K562 (cell line): ENCODE results near the gene ATP8B2. TPM values are rescaled to one million over a fixed set of nuclear protein-coding genes. Genes with fewer than 3 reads are reported as not detected.

Source experiments
- ATAC-seq: fragments of 200-7000 bp; cut with Tn5 transposase; 3 replicates; pipeline ENCODE4 v1.9.1; 2020; ENCODE audit warnings: moderate library complexity
- BruUV-seq: library from RNA; stranded (reverse); fragments of 400-500 nt; replicated peaks from 2 replicates; lab custom pipeline; 2021; lab: Mats Ljungman, UMichigan
- CTCF ChIA-PET: fragments of 300-600 bp; formaldehyde crosslinking; extraction: SDS; loops from one replicate; lab custom pipeline; 2021; ENCODE audit warnings: low intra/inter-chr PET ratio; lab: Yijun Ruan, JAX
- POLR2A ChIA-PET: fragments of 300-600, 350-650 bp; sonication (Branson Sonifier 250); formaldehyde crosslinking; extraction: SDS; loops from one replicate; lab custom pipeline; 2021; ENCODE audit warnings: antibody characterized with exemption, inconsistent platforms; lab: Yijun Ruan, JAX
- DNase-seq, 4 experiments: peaks; one replicate each; pipeline versions ENCODE4 v3.0.0 to v3.0.0-alpha.2; 2011 to 2018; ENCODE audit warnings: low spot score in 3 of 4, mixed read lengths in 3 of 4; ENCODE audit errors: extremely low read depth in 1 of 4
- FAIRE-seq: peaks from 2 replicates; lab custom pipeline; 2011; peaks lifted over from hg19 to GRCh38; lab: Jason Lieb, UNC
- H2AFZ ChIP-seq: 2 replicates; pipeline ENCODE4 v1.6.0; 2011; ENCODE audit warnings: low read depth, low read length, control low read depth, inconsistent platforms
- H3K27ac ChIP-seq: fragments of 200-600 bp; 3 replicates; pipeline ENCODE4 v1.8.0; 2011; ENCODE audit warnings: low read depth, mild to moderate bottlenecking, control low read depth, inconsistent platforms, low read length, moderate library complexity, mixed read lengths; ENCODE audit errors: extremely low read depth
- H3K27me3 ChIP-seq, 2 experiments: fragments of 300-600 bp in 1 of 2; 2 replicates in 1 of 2; 3 replicates in 1 of 2; pipeline versions ENCODE4 v1.6.0 to v1.8.0; 2011; ENCODE audit warnings: inconsistent platforms in 2 of 2, low read length in 2 of 2, mild to moderate bottlenecking in 1 of 2, mixed read lengths in 1 of 2, moderate library complexity in 1 of 2; ENCODE audit not compliant: control insufficient read depth in 2 of 2, insufficient read depth in 2 of 2
- H3K36me3 ChIP-seq: fragments of 300-600 bp; 3 replicates; pipeline ENCODE4 v1.8.0; 2011; ENCODE audit warnings: mild to moderate bottlenecking, low read length, inconsistent platforms; ENCODE audit not compliant: control insufficient read depth, insufficient read depth
- H3K4me1 ChIP-seq, 2 experiments: fragments of 200-600 bp in 1 of 2; replicated peaks in 1 of 2; 2 replicates in 1 of 2; 3 replicates in 1 of 2; pipeline versions ENCODE4 v1.5.1 to v1.8.0; 2011; ENCODE audit warnings: inconsistent platforms in 2 of 2, low read length in 2 of 2, mild to moderate bottlenecking in 1 of 2, mixed read lengths in 1 of 2, moderate library complexity in 1 of 2; ENCODE audit not compliant: control insufficient read depth in 2 of 2, insufficient read depth in 2 of 2
- H3K4me2 ChIP-seq: 2 replicates; pipeline ENCODE4 v1.6.1; 2011; ENCODE audit warnings: low read length, control low read depth, inconsistent platforms, mixed read lengths; ENCODE audit not compliant: insufficient read depth
- H3K4me3 ChIP-seq: fragments of 200-600 bp; sonication (generic), shearing (Covaris generic); 2 replicates; pipeline ENCODE4 v1.5.1; 2016; ENCODE audit warnings: control low read depth, inconsistent platforms
- H3K79me2 ChIP-seq: fragments of 200-600 bp; 3 replicates; pipeline ENCODE4 v1.8.0; 2011; ENCODE audit warnings: low read length, inconsistent platforms; ENCODE audit not compliant: control insufficient read depth, insufficient read depth
- H3K9ac ChIP-seq, 2 experiments: 2 replicates each; pipeline versions ENCODE4 v1.6.0 to v1.6.1; 2011; ENCODE audit warnings: low read depth in 2 of 2, low read length in 2 of 2, control low read depth in 1 of 2, inconsistent platforms in 1 of 2, mild to moderate bottlenecking in 1 of 2, mixed read lengths in 1 of 2; ENCODE audit not compliant: insufficient read depth in 1 of 2
- H3K9me1 ChIP-seq: one replicate; pipeline ENCODE4 v1.6.0; 2011; ENCODE audit warnings: inconsistent platforms, mild to moderate bottlenecking, low read length, moderate library complexity; ENCODE audit not compliant: control insufficient read depth, insufficient read depth
- H3K9me3 ChIP-seq: replicated peaks from 2 replicates; pipeline ENCODE4 v1.5.1; 2011; ENCODE audit warnings: low read depth, low read length, inconsistent platforms; ENCODE audit not compliant: control insufficient read depth, insufficient read depth
- H4K20me1 ChIP-seq: replicated peaks from 2 replicates; pipeline ENCODE4 v1.6.1; 2011; ENCODE audit warnings: low read length, inconsistent platforms, mixed read lengths; ENCODE audit not compliant: control insufficient read depth, insufficient read depth
- IFI16 ChIP-seq: fragments of 250-450 bp; sonication (Bioruptor Pico); IDR thresholded peaks from 2 replicates; pipeline ENCODE4 v2.1.2; 2022; ENCODE audit warnings: mild to moderate bottlenecking, inconsistent platforms
- RAD51 ChIP-seq: fragments of 450-650 bp; IDR thresholded peaks from 2 replicates; pipeline ENCODE4 v1.7.1; 2016; ENCODE audit warnings: low read depth, mild to moderate bottlenecking, borderline replicate concordance
- RBBP5 ChIP-seq: fragments of 200-600 bp; sonication (generic); IDR thresholded peaks from 2 replicates; pipeline ENCODE4 v1.6.1; 2012; ENCODE audit warnings: borderline replicate concordance, mild to moderate bottlenecking, low read length, control low read depth, inconsistent platforms; ENCODE audit not compliant: insufficient read depth, poor library complexity, severe bottlenecking
- RBM25 ChIP-seq: fragments of 200-400 bp; formaldehyde crosslinking; IDR thresholded peaks from 2 replicates; pipeline ENCODE4 v1.6.1; 2018; ENCODE audit warnings: low read length, low read depth, moderate library complexity; ENCODE audit not compliant: severe bottlenecking
- ZNF121 ChIP-seq: sonication (generic); formaldehyde crosslinking; conservative IDR thresholded peaks from 2 replicates; pipeline ENCODE4 v1.8.0; 2022; ENCODE audit warnings: missing genetic modification reagents
- WGBS: fragments of 100-300 bp; shearing (Covaris generic); methylation state at CpG from one replicate; pipeline ENCODE4 v1.1.6; 2016; ENCODE audit warnings: low coverage, mixed read lengths; ENCODE audit not compliant: insufficient coverage; ENCODE audit errors: missing lambda C conversion rate; 5-methylcytosine and 5-hydroxymethylcytosine counted together
- in situ Hi-C: fragments of 300-500 bp; cut with MboI; formaldehyde crosslinking; loops from 4 replicates; pipeline ENCODE4 v1.15.0; 2018; ENCODE audit warnings: inconsistent platforms, mixed read lengths
- intact Hi-C: fragments of 100-400 bp; cut with micrococcal nuclease; formaldehyde crosslinking; loops from 2 replicates; pipeline ENCODE4 v1.14.2; 2022
- polyA plus RNA-seq, 8 experiments: library from polyadenylated mRNA; depleted of rRNA in 4 of 8; stranded (reverse) in 5 of 8; unstranded in 3 of 8; fragments of >200 nt; fragmentation: Nextera tagmentation in 2 of 8; fragmentation: Illumina TruSeq in 1 of 8; extraction: Ambion mirVana in 2 of 8; extraction: Trizol in 1 of 8; gene quantifications; 2 replicates each; pipeline versions ENCODE4 v1.2.1 to v1.2.3, GENCODE V29; 2011 to 2014; ENCODE audit warnings: inconsistent platforms in 1 of 8, missing spikeins in 1 of 8
- total RNA-seq, 7 experiments: library from RNA; depleted of rRNA in 6 of 7; stranded (reverse); fragments of >200 nt in 6 of 7; fragmentation: Illumina TruSeq in 2 of 7; extraction: Trizol in 2 of 7; gene quantifications; 2 replicates each; pipeline versions ENCODE4 v1.2.1 to v1.2.3, GENCODE V29; 2011 to 2021; ENCODE audit warnings: low replicate concordance in 1 of 7
- TF ChIP-seq, protein P1 (sequence below): sonication (generic); formaldehyde crosslinking; IDR thresholded peaks from 2 replicates; pipeline ENCODE4 v1.8.1; 2023; ENCODE audit warnings: mild to moderate bottlenecking, missing genetic modification reagents

The ATP8B2 gene
- total and polyA plus RNA-seq, 9 of the 15 experiments (the other 6 are each of a cell fraction or from before 2014, with no cell fraction given): 0.27 to 33.2 (median 18.4) TPM

DNA sequence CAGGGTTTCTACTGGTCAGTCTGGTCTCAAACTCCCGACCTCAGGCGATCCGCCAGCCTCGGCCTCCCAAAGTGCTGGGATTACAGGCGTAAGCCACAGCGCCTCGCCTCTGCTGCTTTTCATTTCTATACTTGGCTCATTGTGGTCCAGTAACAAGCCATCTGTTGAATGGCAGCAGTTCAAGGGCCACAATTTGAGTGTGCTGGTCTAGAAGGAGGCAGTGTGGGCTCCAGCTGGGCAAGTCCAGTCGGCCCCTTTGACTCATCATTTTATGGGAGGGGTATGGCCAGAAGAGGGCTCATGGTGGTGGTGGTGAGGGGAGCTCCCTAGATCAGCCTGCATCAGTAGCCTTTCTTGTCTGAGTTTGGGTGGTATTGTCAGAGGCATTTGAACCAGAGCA lies 33.2 kb downstream of the ATP8B2 start:
- Histone ChIP-seq H4K20me1 (0 out of 2 replicates have a peak, but pooled peaks cover 1% of the 10 kb centered on the region), H3K4me1 (peaks cover 13 to 18% of the 10 kb centered on the region in 2 experiments), H3K36me3 (no peaks in the 10 kb centered on the region), H3K27me3 (no peaks in the 10 kb centered on the region), H3K9me3 (no peaks in the 10 kb centered on the region; the same call in 1 of the 2 replicates), H3K27ac (no peak overlapping the region), H2AFZ (no peak overlapping the region), H3K9ac (no peak overlapping the region), H3K4me3 (no peak overlapping the region), H3K9me1 (no peaks in the 10 kb centered on the region), H3K79me2 (no peaks in the 10 kb centered on the region), H3K4me2 (no peak overlapping the region)
- DNase-seq: peak in 1 of 4 experiments; percentile 3
- POLR2A ChIA-PET: interaction anchor here (0.7 kb wide), 1 partner anchor 361 kb away, joined by 3 read pairs; no protein-coding TSS in a partner anchor
- no peak for ATAC-seq
- intact Hi-C loops: no loop called here
- BruUV-seq: no TSS peak
- in situ Hi-C loops: no loop called here
- CTCF ChIA-PET: no interaction called here
- WGBS: 69% methylated on average over 8 of the region's 8 CpGs
- no peak for FAIRE-seq
- no peak for TF ChIP-seq IFI16
- TF ChIP-seq, protein P1, sequence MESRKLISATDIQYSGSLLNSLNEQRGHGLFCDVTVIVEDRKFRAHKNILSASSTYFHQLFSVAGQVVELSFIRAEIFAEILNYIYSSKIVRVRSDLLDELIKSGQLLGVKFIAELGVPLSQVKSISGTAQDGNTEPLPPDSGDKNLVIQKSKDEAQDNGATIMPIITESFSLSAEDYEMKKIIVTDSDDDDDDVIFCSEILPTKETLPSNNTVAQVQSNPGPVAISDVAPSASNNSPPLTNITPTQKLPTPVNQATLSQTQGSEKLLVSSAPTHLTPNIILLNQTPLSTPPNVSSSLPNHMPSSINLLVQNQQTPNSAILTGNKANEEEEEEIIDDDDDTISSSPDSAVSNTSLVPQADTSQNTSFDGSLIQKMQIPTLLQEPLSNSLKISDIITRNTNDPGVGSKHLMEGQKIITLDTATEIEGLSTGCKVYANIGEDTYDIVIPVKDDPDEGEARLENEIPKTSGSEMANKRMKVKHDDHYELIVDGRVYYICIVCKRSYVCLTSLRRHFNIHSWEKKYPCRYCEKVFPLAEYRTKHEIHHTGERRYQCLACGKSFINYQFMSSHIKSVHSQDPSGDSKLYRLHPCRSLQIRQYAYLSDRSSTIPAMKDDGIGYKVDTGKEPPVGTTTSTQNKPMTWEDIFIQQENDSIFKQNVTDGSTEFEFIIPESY (CRISPR knock-in tag): 0 out of 2 replicates have a peak, but pooled peaks have one; percentile 22

DNA sequence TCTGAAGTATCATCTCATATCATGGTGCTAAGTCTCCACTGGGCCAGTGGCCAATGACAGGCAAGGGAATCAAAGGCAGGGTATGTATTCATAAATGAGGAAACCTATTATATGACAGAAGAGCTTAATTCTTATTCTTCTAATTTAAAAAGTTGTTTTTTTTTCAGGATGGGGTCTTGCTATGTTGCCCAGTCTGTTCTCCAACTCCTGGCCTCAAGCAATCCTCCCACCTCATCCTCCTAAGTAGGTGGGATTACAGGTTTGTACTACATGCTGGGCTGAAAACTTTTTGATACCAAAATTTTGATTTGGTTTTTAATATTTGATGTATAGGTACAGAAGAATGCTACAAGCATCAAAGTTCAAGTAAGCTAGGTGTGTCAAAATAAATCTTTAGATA lies 35.0 kb downstream of the ATP8B2 start:
- ChIA-PET CTCF (no interaction called here), POLR2A (no interaction called here)
- Histone ChIP-seq H3K4me3 (no peak overlapping the region), H3K27me3 (no peaks in the 10 kb centered on the region), H3K4me2 (no peak overlapping the region), H3K27ac (no peak overlapping the region), H3K9ac (no peak overlapping the region), H2AFZ (no peak overlapping the region), H3K9me3 (no peaks in the 10 kb centered on the region; the same call in 1 of the 2 replicates), H4K20me1 (no peaks in the 10 kb centered on the region), H3K36me3 (no peaks in the 10 kb centered on the region), H3K79me2 (no peaks in the 10 kb centered on the region), H3K4me1 (peaks cover 0 to 5% of the 10 kb centered on the region in 2 experiments; a peak in 1 of 5 replicates), H3K9me1 (no peaks in the 10 kb centered on the region)
- FAIRE-seq: no peak
- in situ Hi-C loops: no loop called here
- intact Hi-C loops: no loop called here
- no TSS peak for BruUV-seq
- ATAC-seq: no peak
- no peak for DNase-seq
- TF ChIP-seq RBM25: peak; percentile 57
- no peak for TF ChIP-seq RBBP5
- TF ChIP-seq RAD51: no peak
- TF ChIP-seq ZNF121 (CRISPR knock-in tag): peak; percentile 84
